H9 (cell line): ENCODE results near the gene GALNT2. TPM values are rescaled to one million over a fixed set of nuclear protein-coding genes. Genes with fewer than 3 reads are reported as not detected.

Source experiments
- DNase-seq: peaks from one replicate; pipeline ENCODE4 v3.0.0-alpha.2; 2017
- H2AFZ ChIP-seq: one replicate; pipeline ENCODE4 v1.6.1; 2013; ENCODE audit warnings: mild to moderate bottlenecking, low read length, control low read depth, moderate library complexity
- H2AK5ac ChIP-seq: 2 replicates; pipeline ENCODE4 v1.6.1; 2013; ENCODE audit warnings: low read length, control low read depth, mixed read lengths; ENCODE audit not compliant: insufficient read length
- H2BK120ac ChIP-seq: one replicate; pipeline ENCODE4 v1.6.1; 2013; ENCODE audit warnings: low read depth, mild to moderate bottlenecking, low read length, control low read depth, inconsistent platforms; ENCODE audit not compliant: poor library complexity, severe bottlenecking
- H2BK12ac ChIP-seq: 2 replicates; pipeline ENCODE4 v1.6.1; 2013; ENCODE audit warnings: low read length, control low read depth, mixed read lengths, low read depth; ENCODE audit not compliant: insufficient read length
- H2BK15ac ChIP-seq: 2 replicates; pipeline ENCODE4 v1.6.1; 2013; ENCODE audit warnings: low read depth, low read length, control low read depth
- H2BK20ac ChIP-seq: one replicate; pipeline ENCODE4 v1.6.1; 2013; ENCODE audit warnings: low read depth, mild to moderate bottlenecking, low read length, control low read depth, inconsistent platforms; ENCODE audit not compliant: poor library complexity, severe bottlenecking
- H2BK5ac ChIP-seq: 2 replicates; pipeline ENCODE4 v1.6.1; 2013; ENCODE audit warnings: low read length, control low read depth, mixed read lengths; ENCODE audit not compliant: insufficient read length
- H3K14ac ChIP-seq: 2 replicates; pipeline ENCODE4 v1.6.1; 2013; ENCODE audit warnings: low read length, control low read depth; ENCODE audit not compliant: insufficient read depth
- H3K18ac ChIP-seq: 2 replicates; pipeline ENCODE4 v1.6.1; 2013; ENCODE audit warnings: low read depth, mild to moderate bottlenecking, mixed read lengths, low read length, control low read depth; ENCODE audit not compliant: insufficient read length
- H3K23ac ChIP-seq: 2 replicates; pipeline ENCODE4 v1.6.1; 2013; ENCODE audit warnings: low read length, control low read depth, mixed read lengths, low read depth; ENCODE audit not compliant: insufficient read length
- H3K23me2 ChIP-seq: 2 replicates; pipeline ENCODE4 v1.6.1; 2013; ENCODE audit warnings: low read depth, mild to moderate bottlenecking, mixed read lengths, low read length, control low read depth; ENCODE audit not compliant: insufficient read length, poor library complexity, severe bottlenecking
- H3K27ac ChIP-seq: 2 replicates; pipeline ENCODE4 v1.5.1; 2013; ENCODE audit warnings: low read length, control low read depth, mixed read lengths, low read depth; ENCODE audit not compliant: insufficient read length
- H3K27me3 ChIP-seq: 2 replicates; pipeline ENCODE4 v1.6.1; 2013; ENCODE audit warnings: low read length, control low read depth, inconsistent platforms; ENCODE audit not compliant: insufficient read depth
- H3K4ac ChIP-seq: 2 replicates; pipeline ENCODE4 v1.6.1; 2013; ENCODE audit warnings: low read depth, mild to moderate bottlenecking, control low read depth, inconsistent platforms, low read length, moderate library complexity
- H3K4me1 ChIP-seq: 2 replicates; pipeline ENCODE4 v1.6.1; 2013; ENCODE audit warnings: low read length, control low read depth, inconsistent platforms; ENCODE audit not compliant: insufficient read depth
- H3K4me2 ChIP-seq: 2 replicates; pipeline ENCODE4 v1.6.1; 2013; ENCODE audit warnings: low read length, control low read depth, mixed read lengths; ENCODE audit not compliant: insufficient read length, insufficient read depth
- H3K56ac ChIP-seq: 2 replicates; pipeline ENCODE4 v1.6.1; 2013; ENCODE audit warnings: low read depth, mild to moderate bottlenecking, mixed read lengths, low read length, control low read depth; ENCODE audit not compliant: insufficient read length
- H3K79me1 ChIP-seq: 2 replicates; pipeline ENCODE4 v1.6.1; 2013; ENCODE audit warnings: low read depth, mild to moderate bottlenecking, moderate library complexity, low read length, control low read depth, inconsistent platforms; ENCODE audit not compliant: insufficient read depth, poor library complexity, severe bottlenecking
- H3K79me2 ChIP-seq: 2 replicates; pipeline ENCODE4 v1.6.1; 2013; ENCODE audit warnings: low read length, control low read depth, inconsistent platforms; ENCODE audit not compliant: insufficient read depth
- H3K9ac ChIP-seq: 2 replicates; pipeline ENCODE4 v1.6.1; 2013; ENCODE audit warnings: low read length, control low read depth, mixed read lengths; ENCODE audit not compliant: insufficient read length; ENCODE audit errors: extremely low read depth
- H3K9me3 ChIP-seq: one replicate; pipeline ENCODE4 v1.6.1; 2013; ENCODE audit warnings: low read depth, low read length, inconsistent platforms; ENCODE audit not compliant: control insufficient read depth
- H3T11ph ChIP-seq: one replicate; pipeline ENCODE4 v1.6.1; 2013; ENCODE audit warnings: mild to moderate bottlenecking, low read length, control low read depth, inconsistent platforms
- H4K20me1 ChIP-seq: one replicate; pipeline ENCODE4 v1.6.1; 2013; ENCODE audit not compliant: control insufficient read depth, insufficient read length, insufficient read depth
- H4K5ac ChIP-seq: 2 replicates; pipeline ENCODE4 v1.6.1; 2013; ENCODE audit warnings: low read depth, mild to moderate bottlenecking, mixed read lengths, low read length, control low read depth; ENCODE audit not compliant: insufficient read length
- H4K8ac ChIP-seq: replicated peaks from 2 replicates; pipeline ENCODE4 v1.6.1; 2013; ENCODE audit warnings: low read length, control low read depth, mixed read lengths, low read depth; ENCODE audit not compliant: insufficient read length
- H4K91ac ChIP-seq: 2 replicates; pipeline ENCODE4 v1.6.1; 2013; ENCODE audit warnings: low read depth, mild to moderate bottlenecking, moderate library complexity, mixed read lengths, low read length, control low read depth; ENCODE audit not compliant: insufficient read length
- H3K27ac Mint-ChIP-seq, 3 experiments: 2 replicates in 2 of 3; 3 replicates in 1 of 3; pipeline ENCODE4 v1.8.0; 2020 to 2021; ENCODE audit warnings: mixed read lengths in 3 of 3, mild to moderate bottlenecking in 1 of 3, moderate library complexity in 1 of 3
- H3K27me3 Mint-ChIP-seq: 2 replicates; pipeline ENCODE4 v1.8.0; 2021; ENCODE audit warnings: low read depth, mild to moderate bottlenecking, moderate library complexity, mixed read lengths
- H3K36me3 Mint-ChIP-seq, 3 experiments: 2 replicates in 2 of 3; 3 replicates in 1 of 3; pipeline ENCODE4 v1.8.0; 2020 to 2021; ENCODE audit warnings: low read depth in 3 of 3, mixed read lengths in 3 of 3; ENCODE audit not compliant: insufficient read depth in 1 of 3
- H3K4me1 Mint-ChIP-seq, 2 experiments: 2 replicates each; pipeline ENCODE4 v1.8.0; 2020; ENCODE audit warnings: mixed read lengths in 2 of 2
- H3K4me3 Mint-ChIP-seq, 2 experiments: 2 replicates in 1 of 2; 3 replicates in 1 of 2; pipeline ENCODE4 v1.8.0; 2020 to 2021; ENCODE audit warnings: mild to moderate bottlenecking in 2 of 2, mixed read lengths in 2 of 2, moderate library complexity in 1 of 2
- H3K9me3 Mint-ChIP-seq, 2 experiments: 2 replicates in 1 of 2; 3 replicates in 1 of 2; pipeline ENCODE4 v1.8.0; 2020; ENCODE audit warnings: mild to moderate bottlenecking in 2 of 2, mixed read lengths in 2 of 2, moderate library complexity in 1 of 2
- CTCF ChIP-seq: fragments of 200-600 bp; sonication (generic); conservative IDR thresholded peaks from 3 replicates; pipeline ENCODE4 v1.8.0; 2021; ENCODE audit warnings: antibody characterized with exemption, mild to moderate bottlenecking
- WGBS: extraction: QIAGEN DNeasy Blood & Tissue Kit; methylation state at CpG from one replicate; pipeline ENCODE4 v1.1.7; 2013; ENCODE audit warnings: missing lambda C conversion rate, low lambda C conversion rate, mixed read lengths; ENCODE audit not compliant: insufficient read length; ENCODE audit errors: extremely low coverage; 5-methylcytosine and 5-hydroxymethylcytosine counted together
- total RNA-seq: library from RNA; stranded (reverse); gene quantifications from 2 replicates; pipeline ENCODE4 v1.2.1, GENCODE V29; 2021

The GALNT2 gene
- total RNA-seq, 1 experiment from 2014 or later = 57.6 TPM

DNA sequence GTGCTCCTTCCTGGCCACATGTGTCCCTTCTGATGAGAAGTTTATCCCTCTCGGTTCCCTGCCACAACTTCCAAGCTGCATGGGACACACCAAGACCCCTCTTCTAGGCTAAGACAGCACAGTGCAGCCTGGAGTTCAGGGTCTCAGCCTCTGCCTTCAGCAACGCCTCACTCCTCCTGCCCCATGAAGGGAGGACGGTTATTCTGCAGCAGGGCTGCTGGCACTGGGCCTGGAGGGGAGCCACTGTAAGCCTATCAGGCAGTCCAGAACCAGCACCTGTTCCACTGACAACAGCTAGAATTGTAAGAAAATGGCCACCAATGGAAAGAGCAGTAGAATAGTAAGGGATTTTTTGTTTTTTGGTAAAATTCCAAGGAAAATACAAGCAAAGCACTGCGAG, 72.3 kb downstream of the GALNT2 start:
- Histone ChIP-seq H3K4me2 (no peak overlapping the region), H2BK5ac (peak overlapping the region; percentile 29), H2BK120ac (no peak overlapping the region), H4K20me1 (no peaks in the 10 kb centered on the region), H3K4ac (no peak overlapping the region), H2BK20ac (no peak overlapping the region), H2BK12ac (no peak overlapping the region), H3K56ac (no peak overlapping the region), H3K23ac (no peak overlapping the region), H3K14ac (no peak overlapping the region; the same call in 1 of the 2 replicates), H4K5ac (no peak overlapping the region), H3T11ph (no peak overlapping the region), H3K9me3 (no peaks in the 10 kb centered on the region), H3K27me3 (no peaks in the 10 kb centered on the region), H3K79me1 (peaks cover 3% of the 10 kb centered on the region), H3K23me2 (no peaks in the 10 kb centered on the region), H3K4me1 (no peaks in the 10 kb centered on the region; the same call in 1 of the 2 replicates), H3K79me2 (peaks cover 9% of the 10 kb centered on the region; the same call in 1 of the 2 replicates), H2AK5ac (no peak overlapping the region), H3K9ac (no peak overlapping the region), H3K27ac (no peak overlapping the region), H2AFZ (no peak overlapping the region), H3K18ac (no peak overlapping the region), H4K91ac (no peak overlapping the region), H2BK15ac (no peak overlapping the region), H4K8ac (no peak overlapping the region)
- H3K27ac Mint-ChIP-seq = peak overlapping the region in 2 of 3 experiments; percentile 29 to 53; a peak in 1 of 7 replicates
- no peaks in the 10 kb centered on the region; a peak in 2 of 7 replicates for H3K36me3 Mint-ChIP-seq
- TF ChIP-seq CTCF = no peak
- no peak for DNase-seq
- no CpG with 5 or more reads among the region's 4 CpGs for WGBS
- peaks cover 1% of the 10 kb centered on the region; the same call in 1 of the 2 replicates for H3K27me3 Mint-ChIP-seq
- peaks cover 48 to 56% of the 10 kb centered on the region in 2 experiments for H3K4me1 Mint-ChIP-seq
- H3K4me3 Mint-ChIP-seq = no peak overlapping the region
- H3K9me3 Mint-ChIP-seq = no peaks in the 10 kb centered on the region
